OCI-LY3 (cell line): Measurements from ENCODE around the gene GORASP2.

Source experiments
- CTCF ChIP-seq: fragments of 200-600, 300-600 bp; sonication (generic); IDR thresholded peaks from 2 replicates; pipeline ENCODE4 v1.5.1; 2014; ENCODE audit warnings: antibody characterized with exemption, low read length, low read depth
- EZH2phosphoT487 ChIP-seq: fragments of 200-600 bp; shearing (Covaris generic); IDR thresholded peaks from 2 replicates; pipeline ENCODE4 v1.6.1; 2018; ENCODE audit warnings: antibody characterized with exemption, mixed run types, low read depth

- no peak for TF ChIP-seq CTCF
- TF ChIP-seq EZH2phosphoT487, result no peak
Observed at GRCh38 chr2:170984079-170984478, 55.0 kb downstream of the GORASP2 start.
